IMR-90 (cell line): ENCODE data around the gene CCDC12. TPM values are rescaled to one million over a fixed set of nuclear protein-coding genes. Genes with fewer than 3 reads are reported as not detected.

Source experiments
- ATAC-seq: fragments of 200-7000 bp; cut with Tn5 transposase; 2 replicates; pipeline ENCODE4 v1.9.1; 2020; ENCODE audit warnings: low read depth, mild to moderate bottlenecking, moderate library complexity
- Bru-seq: library from RNA; stranded (reverse); fragments of 400-500 nt; gene quantifications from one replicate; lab custom pipeline; 2021; lab: Mats Ljungman, UMichigan
- BruChase-seq, 2 experiments: library from RNA; stranded (reverse); fragments of 400-500 nt; gene quantifications; one replicate each; lab custom pipeline; 2021; lab: Mats Ljungman, UMichigan
- BruUV-seq: library from RNA; stranded (reverse); fragments of 400-500 nt; replicated peaks from 2 replicates; lab custom pipeline; 2021; lab: Mats Ljungman, UMichigan
- CTCF ChIA-PET: fragments of 300-600 bp; formaldehyde crosslinking; extraction: SDS; loops from one replicate; lab custom pipeline; 2021; ENCODE audit warnings: antibody characterized with exemption; lab: Yijun Ruan, JAX
- POLR2A ChIA-PET: fragments of 300-600 bp; sonication (Branson Sonifier 250); formaldehyde crosslinking; loops from one replicate; lab custom pipeline; 2022; ENCODE audit warnings: antibody characterized with exemption; ENCODE audit not compliant: unreplicated experiment; lab: Charles Lee
- DNase-seq: peaks from one replicate; pipeline ENCODE4 v3.0.0; 2013
- H2AFZ ChIP-seq: replicated peaks from 2 replicates; pipeline ENCODE3; 2013; ENCODE audit warnings: low read length, mild to moderate bottlenecking; ENCODE audit not compliant: poor library complexity
- H2AK5ac ChIP-seq: 2 replicates; pipeline ENCODE4 v1.6.1; 2013; ENCODE audit warnings: low read depth, low read length, inconsistent platforms
- H2AK9ac ChIP-seq: replicated peaks from 2 replicates; pipeline ENCODE3; 2013; ENCODE audit warnings: mild to moderate bottlenecking, low read depth, low read length, moderate library complexity; ENCODE audit not compliant: poor library complexity
- H2BK120ac ChIP-seq: 2 replicates; pipeline ENCODE4 v1.6.1; 2013; ENCODE audit warnings: low read depth, low read length, inconsistent platforms
- H2BK15ac ChIP-seq: 3 replicates; pipeline ENCODE4 v1.6.1; 2013; ENCODE audit warnings: low read depth, low read length, inconsistent platforms
- H2BK20ac ChIP-seq: 2 replicates; pipeline ENCODE4 v1.6.1; 2013; ENCODE audit warnings: low read depth, mild to moderate bottlenecking, inconsistent platforms, low read length, moderate library complexity
- H2BK5ac ChIP-seq: 2 replicates; pipeline ENCODE4 v1.6.1; 2013; ENCODE audit warnings: mild to moderate bottlenecking, low read depth, low read length, inconsistent platforms; ENCODE audit not compliant: poor library complexity, severe bottlenecking
- H3K14ac ChIP-seq: replicated peaks from 2 replicates; pipeline ENCODE4 v1.6.1; 2013; ENCODE audit warnings: low read depth, low read length, inconsistent platforms
- H3K18ac ChIP-seq: 2 replicates; pipeline ENCODE4 v1.6.1; 2013; ENCODE audit warnings: low read depth, low read length, control low read depth
- H3K23ac ChIP-seq: 2 replicates; pipeline ENCODE4 v1.6.1; 2013; ENCODE audit warnings: low read depth, low read length, inconsistent platforms
- H3K27ac ChIP-seq: 2 replicates; pipeline ENCODE4 v1.5.1; 2013; ENCODE audit warnings: mild to moderate bottlenecking, control low read depth, low read length; ENCODE audit not compliant: insufficient read depth
- H3K27me3 ChIP-seq: 2 replicates; pipeline ENCODE4 v1.6.1; 2013; ENCODE audit warnings: low read length; ENCODE audit not compliant: control insufficient read depth, insufficient read depth
- H3K36me3 ChIP-seq: 2 replicates; pipeline ENCODE4 v1.6.1; 2013; ENCODE audit warnings: low read length, mixed read lengths; ENCODE audit not compliant: control insufficient read depth, insufficient read depth
- H3K4ac ChIP-seq: 2 replicates; pipeline ENCODE4 v1.6.1; 2013; ENCODE audit warnings: low read depth, low read length, inconsistent platforms
- H3K4me1 ChIP-seq: 2 replicates; pipeline ENCODE4 v1.6.1; 2013; ENCODE audit warnings: low read length, mixed read lengths; ENCODE audit not compliant: control insufficient read depth, insufficient read depth
- H3K4me2 ChIP-seq: 2 replicates; pipeline ENCODE4 v1.6.1; 2013; ENCODE audit warnings: low read depth, mild to moderate bottlenecking, control low read depth, low read length, moderate library complexity
- H3K4me3 ChIP-seq: 2 replicates; pipeline ENCODE4 v1.5.1; 2013; ENCODE audit warnings: low read depth, mild to moderate bottlenecking, control low read depth, low read length, moderate library complexity; ENCODE audit not compliant: insufficient read depth
- H3K56ac ChIP-seq: 2 replicates; pipeline ENCODE4 v1.6.1; 2013; ENCODE audit warnings: low read length, inconsistent platforms; ENCODE audit not compliant: insufficient read depth; ENCODE audit errors: extremely low read depth
- H3K79me1 ChIP-seq, 2 experiments: 2 replicates each; pipeline ENCODE4 v1.6.1; 2013; ENCODE audit warnings: low read length in 2 of 2, inconsistent platforms in 1 of 2, low read depth in 1 of 2
- H3K9ac ChIP-seq: 2 replicates; pipeline ENCODE4 v1.6.1; 2013; ENCODE audit warnings: low read depth, low read length, control low read depth
- H3K9me1 ChIP-seq: 2 replicates; pipeline ENCODE4 v1.6.1; 2013; ENCODE audit warnings: low read length, inconsistent platforms; ENCODE audit not compliant: insufficient read depth
- H3K9me3 ChIP-seq: 2 replicates; pipeline ENCODE4 v1.6.1; 2013; ENCODE audit warnings: low read length; ENCODE audit not compliant: control insufficient read depth, insufficient read depth
- H4K20me1 ChIP-seq: 2 replicates; pipeline ENCODE4 v1.6.1; 2013; ENCODE audit warnings: low read length, inconsistent platforms; ENCODE audit not compliant: insufficient read depth
- H4K5ac ChIP-seq: 2 replicates; pipeline ENCODE4 v1.6.1; 2013; ENCODE audit warnings: mild to moderate bottlenecking, low read depth, low read length, control low read depth
- H4K8ac ChIP-seq, 2 experiments: 2 replicates each; pipeline ENCODE4 v1.6.1; 2013; ENCODE audit warnings: low read depth in 2 of 2, low read length in 2 of 2, control low read depth in 1 of 2, inconsistent platforms in 1 of 2
- H4K91ac ChIP-seq: 2 replicates; pipeline ENCODE4 v1.6.1; 2013; ENCODE audit warnings: low read depth, low read length, inconsistent platforms; ENCODE audit not compliant: insufficient read depth
- BHLHE40 ChIP-seq: fragments of 150-350 bp; IDR thresholded peaks from 2 replicates; pipeline ENCODE4 v1.6.1; 2016; ENCODE audit warnings: mild to moderate bottlenecking, low read depth, low read length
- CEBPB ChIP-seq: IDR thresholded peaks from 2 replicates; pipeline ENCODE4 v1.6.1; 2012; ENCODE audit warnings: low read depth, low read length, improper control_type of control experiment
- CHD1 ChIP-seq: IDR thresholded peaks from 2 replicates; pipeline ENCODE4 v1.6.1; 2012; ENCODE audit warnings: low read depth, low read length, improper control_type of control experiment
- FOS ChIP-seq: fragments of 150-350 bp; IDR thresholded peaks from 2 replicates; pipeline ENCODE4 v1.6.1; 2016; ENCODE audit warnings: low read depth, low read length
- MAFK ChIP-seq: IDR thresholded peaks from 2 replicates; pipeline ENCODE4 v1.6.1; 2012; ENCODE audit warnings: low read depth, low read length, improper control_type of control experiment
- MXI1 ChIP-seq: IDR thresholded peaks from 2 replicates; pipeline ENCODE4 v1.6.1; 2012; ENCODE audit warnings: low read depth, mild to moderate bottlenecking, low read length, moderate library complexity, borderline replicate concordance
- RAD21 ChIP-seq: IDR thresholded peaks from 2 replicates; pipeline ENCODE4 v1.6.1; 2012; ENCODE audit warnings: low read length, improper control_type of control experiment
- RCOR1 ChIP-seq: IDR thresholded peaks from 2 replicates; pipeline ENCODE4 v1.6.1; 2012; ENCODE audit warnings: mild to moderate bottlenecking, low read length, improper control_type of control experiment; ENCODE audit not compliant: insufficient replicate concordance
- SMC3 ChIP-seq: fragments of 150-350 bp; IDR thresholded peaks from 2 replicates; pipeline ENCODE4 v1.6.1; 2016; ENCODE audit warnings: low read depth, mild to moderate bottlenecking, antibody characterized with exemption, low read length, moderate library complexity
- USF2 ChIP-seq: fragments of 150-350 bp; IDR thresholded peaks from 2 replicates; pipeline ENCODE4 v1.6.1; 2017; ENCODE audit warnings: mild to moderate bottlenecking, antibody characterized with exemption, low read length, low read depth
- WGBS, 2 experiments: methylation state at CpG; one replicate each; pipeline versions ENCODE4 v1.1.5 to v1.1.7; 2013; ENCODE audit warnings: missing lambda C conversion rate in 2 of 2; ENCODE audit not compliant: insufficient read length in 1 of 2; ENCODE audit errors: extremely low coverage in 2 of 2; 5-methylcytosine and 5-hydroxymethylcytosine counted together
- dilution Hi-C: fragments of 300-500 bp; cut with HindIII; formaldehyde crosslinking; loops from one replicate; pipeline ENCODE4 v1.14.3; 2018; ENCODE audit warnings: low sequenced_read_pairs; ENCODE audit not compliant: unreplicated experiment
- in situ Hi-C: fragments of 300-500 bp; cut with MboI; formaldehyde crosslinking; loops from 3 replicates; pipeline ENCODE4 v1.14.3; 2019; ENCODE audit warnings: low sequenced_read_pairs, inconsistent platforms, mixed read lengths
- intact Hi-C: fragments of 100-400 bp; cut with micrococcal nuclease; formaldehyde crosslinking; loops from 2 replicates; pipeline ENCODE4 v1.10.0; 2022
- long read RNA-seq: library from polyadenylated mRNA; unstranded; transcript quantifications from one replicate; pipeline ENCODE4 v2.0.0, GENCODE V29; 2021; ENCODE audit not compliant: unreplicated experiment
- polyA plus RNA-seq, 3 experiments: library from polyadenylated mRNA; depleted of rRNA; stranded (reverse); fragments of >200 nt; gene quantifications; 2 replicates each; pipeline ENCODE4 v1.2.3, GENCODE V29; 2012; ENCODE audit warnings: low replicate concordance in 1 of 3
- total RNA-seq: library from RNA; depleted of rRNA; stranded (reverse); fragments of >200 nt; gene quantifications from 2 replicates; pipeline ENCODE4 v1.2.3, GENCODE V29; 2012; rRNA removed
- TF ChIP-seq, protein P1 (sequence below): conservative IDR thresholded peaks from 2 replicates; pipeline ENCODE4 v1.5.1; 2012; ENCODE audit warnings: mild to moderate bottlenecking, low read depth, low read length, improper control_type of control experiment

The CCDC12 gene
- total RNA-seq (15.2 and 21.7 TPM in 2 replicates), polyA plus RNA-seq (2012; rRNA removed) (35.1 and 41.7 TPM in 2 replicates), Bru-seq, nascent RNA (percentile 91 among the genes with signal in this experiment), BruChase-seq, experiment 1, labeled RNA remaining after a 6-hour chase (percentile 81 among the genes with signal in this experiment), BruChase-seq, experiment 2, labeled RNA remaining after a 2-hour chase (percentile 76 among the genes with signal in this experiment)
- 43.9 and 71.8 TPM in 2 replicates for polyA plus RNA-seq (2012; cell fraction: cytosol; rRNA removed)
- polyA plus RNA-seq (2012; cell fraction: nucleus; rRNA removed; ENCODE audit: low replicate concordance): 52.4 and 55.2 TPM in 2 replicates
- long read RNA-seq, partial matches to known transcripts: 21 of 29 reads
- long read RNA-seq, other reads (novel, unspliced or antisense): 6 of 29 reads

GRCh38 chr3:46976326-46977190 is at the start of gene CCDC12:
Gene CCDC12 (minus strand): TSS chr3:46976745. CDS start chr3:46976732, 13 bp downstream.
- no peaks in the 10 kb centered on the region for H3K27me3 ChIP-seq
- peak within 1 kb of the TSS; percentile 93 for H4K5ac ChIP-seq
- peak within 1 kb of the TSS; percentile 74 for H3K4me3 ChIP-seq
- peak within 1 kb of the TSS; percentile 91 for H2BK120ac ChIP-seq
- WGBS, 2 experiments: 0% methylated on average over 15 of the region's 64 CpGs; no CpG with 5 or more reads in 1 of the 2 experiments
- H3K14ac ChIP-seq: peak within 1 kb of the TSS; percentile 97
- H4K91ac ChIP-seq: peak within 1 kb of the TSS; percentile 98
- H3K4ac ChIP-seq: peak within 1 kb of the TSS; percentile 96
- no TSS peak for BruUV-seq
- dilution Hi-C loops: no loop called here
- peaks cover 11% of the 10 kb centered on the region for H3K4me1 ChIP-seq
- peaks cover 6 to 51% of the 10 kb centered on the region in 2 experiments; a peak in 3 of 4 replicates for H3K79me1 ChIP-seq
- H3K36me3 ChIP-seq: no peaks in the 10 kb centered on the region
- no peaks in the 10 kb centered on the region for H3K9me3 ChIP-seq
- H2AK5ac ChIP-seq: peak within 1 kb of the TSS; percentile 97
- H3K23ac ChIP-seq: peak within 1 kb of the TSS; percentile 91
- in situ Hi-C loops: no loop called here
- POLR2A ChIA-PET: interaction anchor here (0.5 to 0.7 kb wide), 11 partner anchors 31 to 416 kb away, joined by 3 to 8 read pairs (median 4); partner anchors contain the start of gene PTPN23
- peak within 1 kb of the TSS; percentile 58 to 99 for H4K8ac ChIP-seq
- peak within 1 kb of the TSS; percentile 95 for H3K27ac ChIP-seq
- peak within 1 kb of the TSS; percentile 93 for H3K9ac ChIP-seq
- peak within 1 kb of the TSS; percentile 97 for H3K56ac ChIP-seq
- intact Hi-C loops: loop anchor here (2.0 kb wide), 1 partner anchor 42 kb away; no protein-coding TSS in a partner anchor
- H2BK20ac ChIP-seq: peak within 1 kb of the TSS; percentile 95
- peak within 1 kb of the TSS; percentile 87 for H3K18ac ChIP-seq
- peak; percentile 90 for ATAC-seq
- peaks cover 6% of the 10 kb centered on the region for H3K9me1 ChIP-seq
- peaks cover 30% of the 10 kb centered on the region for H4K20me1 ChIP-seq
- H2BK5ac ChIP-seq: peak within 1 kb of the TSS; percentile 90
- peak; percentile 99 for DNase-seq
- H2AK9ac ChIP-seq: peak within 1 kb of the TSS; percentile 93
- peak within 1 kb of the TSS; percentile 46 for H3K4me2 ChIP-seq
- CTCF ChIA-PET: interaction anchor here (0.5 to 0.6 kb wide), 2 partner anchors 401 to 1330 kb away, joined by 3 to 4 read pairs; no protein-coding TSS in a partner anchor
- peak within 1 kb of the TSS; percentile 83; the same call in 2 of the 3 replicates for H2BK15ac ChIP-seq
- H2AFZ ChIP-seq: peak within 1 kb of the TSS; percentile 93
- TF ChIP-seq MAFK (peak; percentile 50; the same call in 1 of the 2 replicates), SMC3 (no peak), FOS (peak; percentile 70; the same call in 1 of the 2 replicates), BHLHE40 (peak; percentile 64), RCOR1 (peak; percentile 38), RAD21 (no peak), MXI1 (peak; percentile 58; the same call in 1 of the 2 replicates), CHD1 (no peak), USF2 (no peak), CEBPB (no peak)
- TF ChIP-seq, protein P1, sequence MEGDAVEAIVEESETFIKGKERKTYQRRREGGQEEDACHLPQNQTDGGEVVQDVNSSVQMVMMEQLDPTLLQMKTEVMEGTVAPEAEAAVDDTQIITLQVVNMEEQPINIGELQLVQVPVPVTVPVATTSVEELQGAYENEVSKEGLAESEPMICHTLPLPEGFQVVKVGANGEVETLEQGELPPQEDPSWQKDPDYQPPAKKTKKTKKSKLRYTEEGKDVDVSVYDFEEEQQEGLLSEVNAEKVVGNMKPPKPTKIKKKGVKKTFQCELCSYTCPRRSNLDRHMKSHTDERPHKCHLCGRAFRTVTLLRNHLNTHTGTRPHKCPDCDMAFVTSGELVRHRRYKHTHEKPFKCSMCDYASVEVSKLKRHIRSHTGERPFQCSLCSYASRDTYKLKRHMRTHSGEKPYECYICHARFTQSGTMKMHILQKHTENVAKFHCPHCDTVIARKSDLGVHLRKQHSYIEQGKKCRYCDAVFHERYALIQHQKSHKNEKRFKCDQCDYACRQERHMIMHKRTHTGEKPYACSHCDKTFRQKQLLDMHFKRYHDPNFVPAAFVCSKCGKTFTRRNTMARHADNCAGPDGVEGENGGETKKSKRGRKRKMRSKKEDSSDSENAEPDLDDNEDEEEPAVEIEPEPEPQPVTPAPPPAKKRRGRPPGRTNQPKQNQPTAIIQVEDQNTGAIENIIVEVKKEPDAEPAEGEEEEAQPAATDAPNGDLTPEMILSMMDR: no peak
